ENCODE measurements around the gene NSD1.

GRCh38 chr5:177233206-177233605 is 99.6 kb downstream of the NSD1 start:
- TF ChIP-seq TAF1 (IDR thresholded peaks at IDR 0.05; ENCODE audit: borderline replicate concordance, insufficient read depth, low read length) = no peak
- TF ChIP-seq SIN3A (IDR thresholded peaks at IDR 0.05; ENCODE audit: borderline replicate concordance, insufficient read depth, low read length) = no peak
- TF ChIP-seq POLR2AphosphoS5 (IDR thresholded peaks at IDR 0.05; ENCODE audit: low read depth, low read length) = no peak
- no peak for TF ChIP-seq FOXP2 (optimal IDR thresholded peaks at IDR 0.05; ENCODE audit: borderline replicate concordance, extremely low read depth, extremely low read length, insufficient read depth)

All from PFSK-1 (cell line).